HG03103 (cell line): Measurements from ENCODE around the gene CTU1.
A peak's percentile ranks its signal among the peaks of the same experiment; 100 is the strongest.

Source experiments
- ATAC-seq: cut with Tn5 transposase; IDR thresholded peaks from one replicate; pipeline ENCODE4 v1.9.1; 2021; ENCODE audit warnings: low read depth; ENCODE audit not compliant: unreplicated experiment

Gene CTU1

DNA sequence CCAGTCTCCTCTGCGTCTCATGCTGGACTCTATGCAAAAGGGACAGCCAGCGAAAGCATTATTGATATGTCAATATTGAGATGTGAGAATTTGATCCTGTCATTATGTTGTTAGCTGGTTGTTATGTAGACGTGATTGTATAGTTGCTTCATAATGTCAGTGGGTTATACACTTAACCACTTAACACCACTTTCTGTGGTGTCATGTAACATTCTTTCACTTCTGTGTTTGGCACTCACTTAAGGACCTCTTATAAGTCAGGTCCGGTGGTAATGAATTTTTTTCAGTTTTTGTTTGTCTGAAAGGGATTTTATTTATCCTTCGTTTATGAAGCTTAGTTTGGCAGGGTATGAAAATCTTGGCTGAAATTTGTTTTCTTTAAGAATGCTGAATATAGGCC is 26.8 kb upstream of the CTU1 start:
- ATAC-seq: no peak

DNA sequence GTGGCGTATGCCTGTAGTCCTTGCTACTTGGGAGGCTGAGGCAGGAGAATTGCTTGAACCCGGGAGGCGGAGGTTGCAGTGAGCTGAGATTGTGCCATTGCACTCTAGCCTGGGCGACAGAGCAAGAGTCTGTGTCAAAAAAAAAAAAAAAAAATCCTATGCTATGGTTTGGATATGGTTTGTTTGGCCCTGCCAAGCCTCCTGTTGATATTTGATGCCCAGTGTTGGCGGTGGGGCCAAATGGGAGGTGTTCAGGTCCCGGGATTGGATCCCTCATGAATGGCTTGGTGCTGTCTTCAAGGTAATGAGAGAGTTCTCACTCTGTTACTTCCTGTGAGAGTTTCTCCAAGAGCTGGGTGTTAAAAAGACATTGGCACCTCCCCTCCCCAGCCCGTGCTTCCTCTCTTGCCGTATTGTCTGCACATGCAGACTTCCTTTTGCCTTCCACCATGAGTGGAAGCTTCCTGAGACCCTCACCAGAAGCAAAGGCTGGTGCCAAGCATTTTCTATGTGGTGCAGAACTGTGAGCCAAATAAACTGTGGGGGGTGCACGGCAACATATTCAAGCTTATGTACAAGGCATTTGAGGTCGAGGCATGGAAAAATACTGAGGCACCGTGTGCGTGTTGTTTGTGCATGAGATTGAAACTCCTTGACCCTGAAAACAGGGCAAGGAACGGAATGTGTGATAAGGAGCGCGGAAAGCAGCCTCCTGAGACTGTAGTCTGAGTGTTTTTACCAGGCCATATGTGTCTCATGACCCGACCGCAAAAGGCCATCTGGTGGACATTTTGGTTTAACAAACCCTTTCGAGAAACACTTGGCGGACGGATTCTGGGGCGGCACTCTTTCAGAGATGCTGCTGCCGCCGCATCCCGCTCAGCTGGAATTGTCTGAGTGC is 23.8 kb upstream of the CTU1 start:
- ATAC-seq: no peak

DNA sequence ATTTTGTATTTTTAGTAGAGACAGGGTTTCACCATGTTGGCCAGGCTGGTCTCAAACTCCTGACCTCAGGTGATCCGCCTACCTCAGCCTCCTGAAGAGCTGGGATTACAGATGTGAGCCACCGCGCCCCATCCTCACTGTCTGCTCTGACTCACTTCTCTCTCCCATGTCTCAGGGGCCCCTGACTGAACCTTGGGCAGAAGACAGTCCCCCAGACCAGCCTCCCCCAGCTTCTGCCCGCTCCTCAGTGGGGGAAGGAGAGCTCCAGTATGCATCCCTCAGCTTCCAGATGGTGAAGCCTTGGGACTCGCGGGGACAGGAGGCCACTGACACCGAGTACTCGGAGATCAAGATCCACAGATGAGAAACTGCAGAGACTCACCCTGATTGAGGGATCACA is 21.5 kb upstream of the CTU1 start:
- ATAC-seq: no peak

DNA sequence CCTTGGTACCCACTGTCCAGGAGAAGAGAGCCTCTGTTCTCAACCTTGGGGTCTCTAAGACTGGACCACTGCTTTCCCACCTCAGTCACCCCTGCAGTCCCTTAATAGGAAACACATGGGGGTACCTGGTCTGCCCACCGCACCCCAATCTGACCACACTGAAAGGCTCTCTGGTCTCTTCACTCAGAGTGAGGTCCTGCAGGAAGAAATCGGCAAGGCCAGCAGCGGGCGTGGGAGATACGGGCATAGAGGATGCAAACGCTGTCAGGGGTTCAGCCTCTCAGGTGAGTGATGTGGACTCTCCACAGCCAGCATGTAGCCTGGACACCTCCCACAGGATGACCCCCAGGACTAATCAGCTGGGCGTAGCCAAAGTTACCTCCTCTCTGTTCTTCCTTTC is 20.0 kb upstream of the CTU1 start:
- no peak for ATAC-seq

DNA sequence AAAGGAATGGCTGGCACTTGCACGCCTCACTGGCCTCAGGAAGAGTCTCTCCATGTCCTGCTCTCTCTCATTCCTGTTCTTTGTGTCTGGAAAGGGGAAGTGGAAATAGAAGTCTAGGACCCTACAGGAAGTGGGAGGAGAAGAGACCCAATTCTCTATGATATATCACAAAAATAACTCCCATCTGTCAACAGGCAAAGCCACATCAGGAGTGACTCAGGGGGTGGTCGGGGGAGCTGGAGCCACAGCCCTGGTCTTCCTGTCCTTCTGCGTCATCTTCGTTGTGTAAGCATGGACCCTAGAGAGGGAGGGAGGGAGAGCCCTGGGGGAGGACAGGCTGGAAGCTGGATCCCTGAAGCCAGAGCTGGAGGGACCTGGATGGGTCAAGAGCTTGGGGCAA is 19.5 kb upstream of the CTU1 start:
- no peak for ATAC-seq

DNA sequence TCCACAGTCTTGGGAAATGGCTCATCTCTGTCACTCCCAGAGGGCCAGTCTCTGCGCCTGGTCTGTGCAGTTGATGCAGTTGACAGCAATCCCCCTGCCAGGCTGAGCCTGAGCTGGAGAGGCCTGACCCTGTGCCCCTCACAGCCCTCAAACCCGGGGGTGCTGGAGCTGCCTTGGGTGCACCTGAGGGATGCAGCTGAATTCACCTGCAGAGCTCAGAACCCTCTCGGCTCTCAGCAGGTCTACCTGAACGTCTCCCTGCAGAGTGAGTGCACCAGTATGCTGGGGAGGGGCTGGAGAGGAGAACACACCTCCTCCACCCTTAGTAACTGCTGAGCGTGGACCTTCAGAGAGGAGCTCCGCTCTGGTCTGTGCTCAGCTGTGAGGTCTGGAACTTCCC is 18.8 kb upstream of the CTU1 start:
- no peak for ATAC-seq

DNA sequence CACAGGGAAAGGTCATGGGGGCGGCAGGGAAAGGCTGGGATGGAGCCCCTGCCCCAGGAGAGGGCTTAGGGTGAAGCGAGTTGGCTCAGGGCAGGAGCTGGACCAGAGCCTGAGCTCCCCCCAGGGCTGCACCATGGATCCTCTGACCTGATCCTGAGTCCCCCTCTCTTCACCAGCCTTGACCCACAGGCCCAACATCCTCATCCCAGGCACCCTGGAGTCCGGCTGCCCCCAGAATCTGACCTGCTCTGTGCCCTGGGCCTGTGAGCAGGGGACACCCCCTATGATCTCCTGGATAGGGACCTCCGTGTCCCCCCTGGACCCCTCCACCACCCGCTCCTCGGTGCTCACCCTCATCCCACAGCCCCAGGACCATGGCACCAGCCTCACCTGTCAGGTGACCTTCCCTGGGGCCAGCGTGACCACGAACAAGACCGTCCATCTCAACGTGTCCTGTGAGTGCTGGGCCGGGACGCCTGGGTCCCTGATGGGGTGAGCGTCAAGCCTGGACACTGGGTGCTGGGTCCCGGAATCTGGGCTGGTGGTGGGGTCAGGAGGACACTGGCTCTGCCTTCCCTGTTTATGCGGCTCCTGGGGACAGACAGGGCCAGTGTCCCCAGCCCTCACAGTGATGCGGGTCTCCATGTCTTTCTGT is 17.3 kb upstream of the CTU1 start:
- ATAC-seq: no peak

DNA sequence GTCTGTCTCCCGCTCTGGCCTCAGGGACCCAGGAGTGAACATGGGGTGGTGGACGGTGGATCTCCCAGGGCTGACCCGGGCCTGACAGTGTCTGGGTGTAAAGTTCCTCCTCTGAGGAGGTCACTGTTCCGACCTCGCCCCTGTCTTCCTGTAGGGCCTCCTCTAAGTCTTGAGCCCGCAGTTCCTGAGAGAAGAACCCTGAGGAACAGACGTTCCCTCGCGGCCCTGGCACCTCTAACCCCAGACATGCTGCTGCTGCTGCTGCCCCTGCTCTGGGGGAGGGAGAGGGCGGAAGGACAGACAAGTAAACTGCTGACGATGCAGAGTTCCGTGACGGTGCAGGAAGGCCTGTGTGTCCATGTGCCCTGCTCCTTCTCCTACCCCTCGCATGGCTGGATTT is 16.5 kb upstream of the CTU1 start, which contains the start of gene SIGLEC9:
TSS of gene SIGLEC9 (plus strand) at position 178 of the 400 bp plus-strand sequence. CDS start at position 247, 69 bp downstream.
- no peak for ATAC-seq

DNA sequence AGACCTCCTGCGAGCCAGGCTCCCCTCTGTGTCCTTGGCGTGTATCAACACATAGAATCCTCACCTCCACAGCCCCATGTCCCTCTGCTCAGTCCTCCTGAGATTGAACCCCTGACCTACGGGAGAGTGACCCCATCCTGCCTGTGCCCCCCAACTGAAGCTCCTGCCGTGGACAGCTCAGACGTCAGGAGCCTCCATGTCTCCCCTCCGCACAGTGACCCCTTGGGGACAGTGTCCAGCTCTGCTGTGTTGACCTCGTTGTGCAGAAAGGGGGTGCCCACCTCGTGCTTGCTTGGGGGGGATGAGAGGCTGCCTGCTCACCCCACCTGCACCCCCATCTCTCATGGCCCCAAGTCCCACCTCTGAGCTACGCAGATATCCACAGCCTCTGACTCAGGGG is 16.0 kb upstream of the CTU1 start:
- no peak for ATAC-seq

DNA sequence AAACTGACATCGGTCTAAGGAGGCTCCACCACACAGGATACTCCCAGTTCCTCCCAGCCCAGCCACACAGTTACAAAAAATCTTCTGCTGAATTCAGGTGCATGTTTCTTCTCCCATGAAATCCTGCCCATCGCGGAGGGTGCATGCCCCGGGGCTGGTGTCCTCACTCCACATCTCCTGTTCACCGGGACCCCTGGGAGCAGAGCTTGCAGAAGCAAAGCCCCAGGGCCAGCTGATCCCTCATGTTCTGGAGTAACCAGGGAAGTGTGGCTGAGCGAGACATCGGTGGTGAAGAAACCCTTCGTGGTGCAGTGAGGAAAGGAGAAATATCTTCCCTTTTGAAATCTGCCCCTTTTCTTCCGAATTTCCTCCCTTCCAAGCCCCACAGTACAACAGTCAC is 15.6 kb upstream of the CTU1 start:
- ATAC-seq: no peak

DNA sequence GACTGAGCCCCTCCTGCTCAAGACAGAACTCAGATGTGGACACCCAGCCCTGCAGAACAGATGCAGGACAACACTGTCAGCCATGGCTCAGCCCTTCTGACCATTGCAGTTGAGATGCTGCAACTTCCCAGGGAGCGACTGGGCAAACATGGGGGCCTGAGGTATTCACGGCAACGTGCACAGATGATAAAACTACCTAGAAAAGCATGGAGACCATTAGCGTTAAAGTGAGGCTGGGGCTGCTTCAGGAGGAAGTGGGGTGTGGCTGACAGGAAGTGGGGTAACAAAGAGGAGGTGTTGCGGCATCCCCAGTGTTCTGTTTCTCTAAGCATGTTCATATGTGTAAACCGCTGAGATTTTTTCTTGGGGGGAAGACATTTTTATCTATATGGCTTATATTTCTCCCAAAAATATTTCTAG is 15.2 kb upstream of the CTU1 start:
- ATAC-seq: no peak

DNA sequence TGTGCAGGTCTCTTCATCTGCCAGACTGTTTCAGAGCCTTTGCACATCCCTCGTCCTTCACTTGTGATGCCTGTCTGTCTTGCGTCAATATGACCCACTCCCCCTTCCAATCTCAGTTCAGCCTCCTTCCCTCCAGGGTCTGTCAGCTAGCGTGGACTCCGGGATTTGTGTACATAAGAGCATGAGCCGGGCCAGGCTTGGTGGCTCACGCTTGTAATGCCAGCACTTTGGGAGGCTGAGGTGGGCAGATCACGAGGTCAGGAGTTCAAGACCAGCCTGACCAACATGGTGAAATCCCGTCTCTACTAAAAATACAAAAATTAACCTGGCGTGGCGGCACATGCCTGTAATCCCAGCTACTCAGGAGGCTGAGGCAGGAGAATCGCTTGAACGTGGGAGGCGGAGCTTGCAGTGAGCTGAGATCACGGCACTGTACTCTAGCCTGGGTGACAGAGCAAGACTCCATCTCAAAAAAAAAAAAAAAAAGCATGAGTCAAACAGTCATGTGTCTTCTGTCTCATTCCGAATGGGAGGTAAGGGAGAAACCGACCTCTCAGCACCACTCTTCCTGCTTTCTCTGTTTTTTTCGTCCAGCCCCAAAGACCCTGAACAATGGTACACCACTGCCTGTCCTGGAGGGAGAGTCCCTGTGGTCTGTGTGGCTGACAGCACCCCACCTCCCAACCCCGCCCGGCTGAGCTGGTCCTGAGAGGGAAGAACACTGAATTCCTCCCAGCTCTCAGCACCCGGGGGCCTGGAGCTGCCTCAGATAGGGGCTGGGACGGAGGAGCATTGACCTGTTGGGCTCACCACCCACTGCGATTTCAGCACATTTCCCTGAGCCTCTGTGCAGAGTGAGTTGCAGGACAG is 14.1 kb upstream of the CTU1 start:
- no peak for ATAC-seq

DNA sequence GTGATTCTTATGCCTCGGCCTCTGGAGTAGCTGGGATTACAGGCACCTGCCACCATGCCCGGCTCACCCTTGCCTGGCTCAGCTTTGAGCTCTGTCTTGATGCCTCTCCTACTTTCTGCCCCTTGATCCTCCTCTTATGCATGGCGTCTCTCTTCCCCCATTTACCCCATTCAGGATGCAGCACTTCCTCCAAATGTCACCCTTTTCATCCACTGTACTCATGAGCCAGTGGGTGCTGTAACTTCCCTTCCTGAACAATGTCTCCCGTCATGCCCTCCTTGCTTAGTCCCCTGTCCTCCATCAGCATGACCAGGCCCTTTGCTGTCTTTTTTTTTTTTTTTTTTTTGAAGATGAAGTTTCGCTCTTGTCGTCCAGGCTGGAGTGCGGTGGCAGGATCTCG is 13.0 kb upstream of the CTU1 start:
- no peak for ATAC-seq

DNA sequence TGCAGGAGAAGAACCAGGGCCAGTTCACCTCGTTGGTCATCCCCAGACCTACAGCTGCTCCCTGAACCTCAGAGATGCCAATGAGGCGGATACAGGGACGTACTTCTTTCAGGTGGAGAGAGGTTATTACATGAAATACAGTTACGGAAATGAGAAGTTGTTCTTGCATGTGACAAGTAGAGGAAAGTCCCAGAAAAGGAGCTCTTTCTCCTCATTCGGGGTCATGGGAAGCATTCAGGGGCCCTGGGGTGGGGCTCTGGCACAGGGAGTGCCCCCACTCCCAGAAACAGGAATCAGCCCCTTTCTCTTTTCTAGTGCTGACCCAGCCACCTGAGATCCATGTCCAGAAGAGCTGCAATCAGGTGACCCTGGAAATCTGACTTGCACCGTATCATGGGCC is 12.0 kb upstream of the CTU1 start:
- no peak for ATAC-seq

DNA sequence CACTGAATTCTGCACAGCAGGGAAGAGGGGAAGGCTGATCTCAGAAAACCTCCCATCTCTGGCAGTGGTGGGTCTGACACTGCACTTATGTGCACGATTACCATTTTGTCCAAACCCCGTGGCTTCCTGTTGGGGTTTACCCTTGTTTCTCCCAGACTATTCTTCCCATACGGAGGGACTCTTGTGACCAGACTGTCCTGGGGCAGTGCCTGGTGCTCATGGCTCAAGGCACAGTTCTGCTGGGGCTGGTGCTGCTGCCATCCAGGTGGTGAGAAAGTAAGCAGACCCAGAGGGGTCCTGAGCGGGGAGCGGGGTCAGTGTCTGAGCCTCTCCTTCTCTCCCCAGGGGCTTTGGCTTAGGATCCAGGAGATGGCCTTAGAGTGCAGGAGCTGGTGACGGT is 11.4 kb upstream of the CTU1 start:
- ATAC-seq: no peak

DNA sequence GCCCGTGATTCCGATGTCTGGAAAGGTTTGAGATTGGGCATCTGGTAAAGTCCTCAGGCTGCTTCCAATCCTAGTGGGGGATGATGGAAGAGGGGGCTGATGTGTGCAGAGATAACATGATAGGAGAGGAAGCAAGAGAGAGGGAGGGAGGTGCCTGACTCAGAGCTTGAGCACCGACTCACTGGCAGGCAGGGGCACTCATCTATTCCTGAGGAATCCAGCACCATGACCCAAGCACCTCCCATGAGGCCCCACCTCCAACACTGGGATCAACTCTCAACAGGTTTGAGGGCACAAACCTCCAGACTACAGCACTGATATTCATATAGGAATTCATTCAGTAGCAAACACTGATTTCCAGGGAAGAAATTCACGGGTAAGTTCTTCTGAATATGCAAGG is 10.9 kb upstream of the CTU1 start:
- ATAC-seq: no peak

DNA sequence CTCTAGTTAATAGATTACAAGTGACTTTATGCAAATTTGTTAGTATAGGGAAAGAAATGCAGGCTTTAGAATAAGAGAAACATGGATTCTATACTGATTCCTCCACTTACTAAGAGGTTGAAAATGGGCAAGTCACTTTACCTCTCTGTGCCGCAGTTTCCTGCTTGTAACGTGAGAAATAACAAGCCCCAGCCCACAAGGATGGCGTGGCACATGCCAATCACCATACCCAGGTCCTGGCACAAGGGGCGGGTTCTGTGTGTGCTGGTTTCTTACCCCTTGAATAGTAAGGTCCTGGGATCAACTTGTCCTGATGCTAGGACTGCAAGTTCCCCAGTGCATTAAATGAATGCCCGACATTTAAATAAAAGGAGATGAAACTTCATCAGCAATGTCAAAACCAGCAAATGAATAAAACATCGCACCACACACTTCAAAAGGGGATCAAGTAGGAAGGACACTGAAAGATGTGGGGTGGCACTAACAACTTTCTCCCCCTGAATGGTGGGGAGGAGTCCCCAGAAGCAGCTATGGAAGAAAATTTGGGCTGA is 8.6 kb upstream of the CTU1 start:
- no peak for ATAC-seq

DNA sequence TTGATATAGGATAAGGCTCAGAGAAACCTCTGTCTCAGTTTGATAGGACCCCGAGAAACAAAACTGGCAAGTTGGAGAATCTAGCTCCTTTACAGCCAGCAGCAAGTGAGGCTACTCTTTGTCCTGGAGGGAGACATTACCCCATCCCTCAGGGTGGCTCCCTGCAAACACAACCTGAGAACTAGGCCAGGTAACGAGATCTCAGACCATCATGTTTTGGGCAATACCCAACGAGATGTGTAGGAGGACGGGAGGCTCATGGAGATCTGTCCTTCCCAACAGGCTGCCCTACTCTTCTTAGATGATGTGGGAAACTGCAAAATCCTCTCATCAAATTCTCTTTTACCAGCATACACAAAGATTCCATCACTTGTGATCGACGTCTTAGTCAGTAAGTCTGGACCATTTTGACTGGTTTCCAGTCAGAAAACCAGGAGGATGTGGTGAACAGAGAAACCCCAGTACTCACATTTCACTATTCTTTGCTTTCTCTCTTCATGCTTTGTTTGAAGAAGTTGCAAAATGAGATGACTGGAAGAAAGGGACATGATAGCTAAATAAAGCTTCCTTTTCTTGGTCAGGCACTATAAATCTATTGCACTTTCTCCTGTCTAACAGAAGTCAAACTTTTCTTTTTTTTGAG is 6.0 kb upstream of the CTU1 start:
- ATAC-seq: no peak

DNA sequence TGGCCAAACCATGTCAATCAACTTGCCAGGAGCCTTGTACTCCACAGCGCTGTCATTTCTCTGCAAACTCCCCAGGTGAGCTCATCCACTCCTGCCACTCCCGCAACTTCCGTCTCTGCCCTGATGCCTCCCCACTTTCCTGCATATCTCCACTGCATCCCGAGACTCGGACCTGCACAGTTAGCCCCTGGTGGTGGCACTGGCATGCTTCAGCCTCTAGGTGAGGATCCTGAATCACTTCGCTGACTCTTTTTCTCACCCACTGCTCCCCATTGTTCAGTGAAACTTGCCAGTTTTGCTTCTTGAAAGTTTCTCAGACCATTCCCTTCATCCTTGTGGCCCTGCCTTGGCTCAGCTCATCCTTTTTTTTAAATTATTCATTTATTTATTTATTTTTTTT is 3.4 kb upstream of the CTU1 start:
- ATAC-seq: no peak

DNA sequence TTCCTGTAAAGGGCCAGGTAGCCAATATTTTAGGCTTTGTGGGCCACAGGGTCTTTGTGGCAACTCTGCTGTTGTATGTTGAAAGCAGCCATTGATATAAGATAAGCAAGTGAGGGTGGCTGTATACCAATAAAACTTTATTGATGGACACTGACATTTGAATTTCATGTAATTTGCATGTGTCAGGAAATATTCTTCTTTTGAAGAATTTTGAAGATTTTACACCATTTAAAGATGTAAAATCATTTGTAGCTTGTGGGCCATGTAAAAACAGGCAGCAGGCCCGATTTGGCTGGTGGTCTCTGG is 2.4 kb upstream of the CTU1 start:
- no peak for ATAC-seq

DNA sequence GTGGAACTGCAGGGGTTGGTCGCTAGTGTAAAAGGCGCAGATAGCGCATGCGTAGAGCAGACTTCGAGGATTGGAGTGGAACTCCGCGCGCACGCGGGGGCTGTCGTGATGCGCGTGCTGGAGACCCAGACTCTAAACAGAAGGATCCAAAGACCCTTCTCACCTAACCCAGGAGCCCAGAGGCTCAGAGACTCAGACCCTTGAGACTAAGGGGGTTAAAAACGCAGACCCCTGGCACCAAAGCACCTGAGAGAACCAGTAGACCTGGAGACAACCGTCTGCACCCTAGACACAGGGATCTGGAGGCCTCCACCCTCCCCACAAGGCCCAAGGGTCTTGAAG is 567 bp upstream of the CTU1 start:
- peak; percentile 23 for ATAC-seq
